CD4-positive, alpha-beta T cell treated with Interleukin-21 for 1 hour (primary cell): ENCODE results near the gene PCDH9.

Source experiments
- DNase-seq: peaks from one replicate; pipeline ENCODE4 v3.0.0-alpha.2; 2020

PCDH9 gene

GRCh38 chr13:67225252-67226159 is 4.6 kb downstream of the PCDH9 start:
- DNase-seq: no peak

GRCh38 chr13:67224148-67224846 is 5.8 kb downstream of the PCDH9 start:
- DNase-seq: peak; percentile 41

- no peak for DNase-seq
These were observed 6.4 kb downstream of the PCDH9 start for GRCh38 chr13:67223742-67224141.

GRCh38 chr13:67223024-67223423 is 7.1 kb downstream of the PCDH9 start:
- no peak for DNase-seq

- DNase-seq: no peak
These were observed 8.4 kb downstream of the PCDH9 start for GRCh38 chr13:67221630-67222226.

- no peak for DNase-seq
These were observed 11.0 kb downstream of the PCDH9 start for GRCh38 chr13:67219113-67219512.

GRCh38 chr13:67217880-67218279 is 12.3 kb downstream of the PCDH9 start:
- DNase-seq: no peak

- DNase-seq: no peak
These were observed 13.3 kb downstream of the PCDH9 start for GRCh38 chr13:67216864-67217263.

- no peak for DNase-seq
These were observed 19.9 kb downstream of the PCDH9 start for GRCh38 chr13:67210208-67210607.

GRCh38 chr13:67208552-67208951 is 21.6 kb downstream of the PCDH9 start:
- DNase-seq: no peak

GRCh38 chr13:67204764-67205163 is 25.4 kb downstream of the PCDH9 start:
- no peak for DNase-seq

- no peak for DNase-seq
These were observed 29.5 kb downstream of the PCDH9 start for GRCh38 chr13:67200605-67201004.

GRCh38 chr13:67200183-67200582 is 30.0 kb downstream of the PCDH9 start:
- no peak for DNase-seq

GRCh38 chr13:67197704-67198103 is 32.4 kb downstream of the PCDH9 start:
- no peak for DNase-seq

- no peak for DNase-seq
These were observed 36.2 kb downstream of the PCDH9 start for GRCh38 chr13:67193979-67194378.

- no peak for DNase-seq
These were observed 37.4 kb downstream of the PCDH9 start for GRCh38 chr13:67192751-67193150.

GRCh38 chr13:67186995-67187569 is 43.1 kb downstream of the PCDH9 start:
- no peak for DNase-seq

GRCh38 chr13:67184247-67184646 is 45.9 kb downstream of the PCDH9 start:
- DNase-seq: no peak

GRCh38 chr13:67183151-67183550 is 47.0 kb downstream of the PCDH9 start:
- no peak for DNase-seq

GRCh38 chr13:67175836-67176459 is 54.2 kb downstream of the PCDH9 start:
- DNase-seq: no peak

GRCh38 chr13:67168384-67168783 is 61.8 kb downstream of the PCDH9 start:
- DNase-seq: no peak

GRCh38 chr13:67167420-67167819 is 62.7 kb downstream of the PCDH9 start:
- DNase-seq: no peak

- no peak for DNase-seq
These were observed 69.0 kb downstream of the PCDH9 start for GRCh38 chr13:67161176-67161575.
